ENCODE results near the gene DLGAP1. TPM values are rescaled to one million over a fixed set of nuclear protein-coding genes. Genes with fewer than 3 reads are reported as not detected.

The DLGAP1 gene
- total and polyA plus RNA-seq, 2 donors (not counting 1 experiment from before 2014, with no cell fraction given), result 0.07 to 0.61 TPM

GRCh38 chr18:3777122-3777521, 678.0 kb downstream of the DLGAP1 start:
- Histone ChIP-seq H3K4me2 (replicated peaks; ENCODE audit: low read depth, low read length, poor library complexity, severe bottlenecking) (no peak overlapping the region), H3K36me3 (replicated peaks in 1 of 2; ENCODE audit: control extremely low read depth in 1 of 2, control insufficient read depth in 1 of 2, extremely low read depth in 1 of 2, insufficient read depth in 2 of 2, low read length in 1 of 2) (no peaks in the 10 kb centered on the region), H4K20me1 (ENCODE audit: control insufficient read depth, insufficient read depth, low read length, poor library complexity, severe bottlenecking) (no peaks in the 10 kb centered on the region), H3K79me2 (ENCODE audit: control insufficient read depth, insufficient read depth, low read length) (no peaks in the 10 kb centered on the region), H2AFZ (ENCODE audit: insufficient read depth, low read depth, low read length, poor library complexity, severe bottlenecking) (no peak overlapping the region), H3K27ac (ENCODE audit: low read length in 2 of 2) (no peak overlapping the region), H3K9me3 (ENCODE audit: control extremely low read depth in 1 of 3, control insufficient read depth in 2 of 3, insufficient read depth in 1 of 3, low read length in 2 of 3) (no peaks in the 10 kb centered on the region), H3K4me1 (ENCODE audit: control insufficient read depth in 2 of 2, insufficient read depth in 2 of 2, low read length in 2 of 2) (no peaks in the 10 kb centered on the region), H3K9ac (ENCODE audit: low read length) (no peak overlapping the region), H3K27me3 (replicated peaks in 1 of 4; ENCODE audit: control extremely low read depth in 1 of 4, control insufficient read depth in 3 of 4, insufficient read depth in 4 of 4, low read length in 3 of 4) (peaks cover 0 to 2% (median 0%) of the 10 kb centered on the region in 4 experiments), H3K4me3 (ENCODE audit: control extremely low read depth in 1 of 5, extremely low read depth in 1 of 5, insufficient read depth in 1 of 5, low read depth in 2 of 5, low read length in 4 of 5) (no peak overlapping the region)
- TF ChIP-seq EZH2 (IDR thresholded peaks at IDR 0.05; ENCODE audit: borderline replicate concordance, insufficient read depth, low read depth, low read length, poor library complexity, severe bottlenecking) (no peak), CTCF (IDR thresholded peaks at IDR 0.05) (no peak)
- Mint-ChIP-seq H3K9me3 (ENCODE audit: insufficient read depth) (no peaks in the 10 kb centered on the region), H3K4me1 (peaks cover under 1% of the 10 kb centered on the region), H3K4me3 (no peak overlapping the region), H3K27ac (no peak overlapping the region), H3K27me3 (peaks cover 13% of the 10 kb centered on the region)
- POLR2A ChIA-PET, result no interaction called here
- DNase-seq (no peak), ATAC-seq (ENCODE audit: low read depth) (no peak)
- CTCF ChIA-PET, result interaction anchor here (0.6 kb wide), 1 partner anchor 1508 kb away, joined by 3 read pairs; no protein-coding TSS in a partner anchor
- WGBS (ENCODE audit: insufficient coverage), result no CpG with 5 or more reads among the region's 5 CpGs
- intact Hi-C loops (cut with micrococcal nuclease), result no loop called here

DNA sequence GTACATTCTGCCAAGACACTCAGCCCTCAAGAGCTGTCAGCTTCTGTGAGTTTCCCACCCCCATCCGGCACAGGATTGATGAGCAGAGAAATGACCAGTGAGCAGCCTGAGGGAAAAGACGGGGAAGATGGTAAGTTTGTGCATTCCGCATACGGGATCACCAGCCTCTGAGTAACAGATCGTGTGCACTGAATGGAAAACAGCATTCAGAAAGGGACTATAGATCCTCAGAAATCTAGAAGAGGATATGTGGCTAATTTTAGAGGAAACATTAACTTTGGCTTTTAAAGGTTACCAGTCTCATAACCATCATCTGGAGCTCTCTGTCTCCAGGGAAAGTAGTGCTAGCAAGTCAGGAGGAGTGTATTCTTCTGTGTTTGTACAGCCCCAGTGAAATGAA, 679.1 kb downstream of the DLGAP1 start:
- Mint-ChIP-seq H3K4me1 (peaks cover 9% of the 10 kb centered on the region), H3K9me3 (ENCODE audit: insufficient read depth) (no peaks in the 10 kb centered on the region), H3K4me3 (no peak overlapping the region), H3K27me3 (peaks cover 16% of the 10 kb centered on the region), H3K27ac (no peak overlapping the region)
- POLR2A ChIA-PET, result no interaction called here
- no peak overlapping the region for H3K4me3 ChIP-seq (ENCODE audit: control extremely low read depth in 1 of 5, extremely low read depth in 1 of 5, insufficient read depth in 1 of 5, low read depth in 2 of 5, low read length in 4 of 5)
- intact Hi-C loops (cut with micrococcal nuclease), result no loop called here
- H3K4me1 ChIP-seq (ENCODE audit: control insufficient read depth in 2 of 2, insufficient read depth in 2 of 2, low read length in 2 of 2), result peaks cover 7 to 10% of the 10 kb centered on the region in 2 donors
- H3K9ac ChIP-seq (ENCODE audit: low read length), result no peak overlapping the region
- H3K9me3 ChIP-seq (ENCODE audit: control extremely low read depth in 1 of 3, control insufficient read depth in 2 of 3, insufficient read depth in 1 of 3, low read length in 2 of 3), result no peaks in the 10 kb centered on the region
- DNase-seq (no peak), ATAC-seq (ENCODE audit: low read depth) (no peak)
- H3K4me2 ChIP-seq (replicated peaks; ENCODE audit: low read depth, low read length, poor library complexity, severe bottlenecking), result no peak overlapping the region
- H3K36me3 ChIP-seq (replicated peaks in 1 of 2; ENCODE audit: control extremely low read depth in 1 of 2, control insufficient read depth in 1 of 2, extremely low read depth in 1 of 2, insufficient read depth in 2 of 2, low read length in 1 of 2), result no peaks in the 10 kb centered on the region
- no peak overlapping the region for H3K27ac ChIP-seq (ENCODE audit: low read length in 2 of 2)
- H4K20me1 ChIP-seq (ENCODE audit: control insufficient read depth, insufficient read depth, low read length, poor library complexity, severe bottlenecking), result no peaks in the 10 kb centered on the region
- TF ChIP-seq CTCF (IDR thresholded peaks at IDR 0.05) (no peak), EZH2 (IDR thresholded peaks at IDR 0.05; ENCODE audit: borderline replicate concordance, insufficient read depth, low read depth, low read length, poor library complexity, severe bottlenecking) (no peak)
- peaks cover 0 to 6% (median 3%) of the 10 kb centered on the region in 4 experiments for H3K27me3 ChIP-seq (replicated peaks in 1 of 4; ENCODE audit: control extremely low read depth in 1 of 4, control insufficient read depth in 3 of 4, insufficient read depth in 4 of 4, low read length in 3 of 4)
- H2AFZ ChIP-seq (ENCODE audit: insufficient read depth, low read depth, low read length, poor library complexity, severe bottlenecking), result no peak overlapping the region
- 96% methylated on average over 5 of the region's 5 CpGs for WGBS (ENCODE audit: insufficient coverage)
- no peaks in the 10 kb centered on the region for H3K79me2 ChIP-seq (ENCODE audit: control insufficient read depth, insufficient read depth, low read length)
- CTCF ChIA-PET, result no interaction called here
